HG03342 (cell line): Measurements from ENCODE around the gene CD3G.
"Not testable (repeated sequence)": the region's sequence is repeated elsewhere in the genome, so short reads cannot be mapped to it uniquely, and the experiment has no call there.

ENCODE experiments used
- ATAC-seq: cut with Tn5 transposase; IDR thresholded peaks from one replicate; pipeline ENCODE4 v1.9.1; 2021; ENCODE audit warnings: mild to moderate bottlenecking, moderate library complexity; ENCODE audit not compliant: unreplicated experiment

Gene CD3G

GRCh38 chr11:118343981-118344515 is at the start of gene CD3G:
CD3G (plus strand) TSS chr11:118344344; CDS start chr11:118344424, 80 bp downstream.
- ATAC-seq: no peak

DNA sequence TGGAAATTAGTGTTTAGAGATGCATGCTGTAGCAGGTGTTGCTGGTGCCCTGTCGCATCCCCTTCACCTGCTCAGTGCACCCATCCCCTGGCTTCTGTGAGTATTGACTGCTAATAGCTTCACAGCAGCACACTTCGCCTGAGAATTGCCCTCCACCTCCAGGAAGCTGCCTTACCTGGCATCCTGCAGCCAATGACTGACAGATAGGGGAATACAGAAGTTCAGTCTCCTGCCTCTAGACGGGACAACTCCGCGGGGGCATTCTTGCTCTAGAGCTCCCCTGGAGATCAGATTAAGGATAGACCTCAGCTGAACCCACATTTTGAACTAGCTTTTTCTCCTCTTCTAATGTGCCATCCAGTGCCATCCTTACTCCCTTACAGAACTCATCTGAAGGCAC is 48.9 kb upstream of the CD3G start:
- no peak for ATAC-seq

DNA sequence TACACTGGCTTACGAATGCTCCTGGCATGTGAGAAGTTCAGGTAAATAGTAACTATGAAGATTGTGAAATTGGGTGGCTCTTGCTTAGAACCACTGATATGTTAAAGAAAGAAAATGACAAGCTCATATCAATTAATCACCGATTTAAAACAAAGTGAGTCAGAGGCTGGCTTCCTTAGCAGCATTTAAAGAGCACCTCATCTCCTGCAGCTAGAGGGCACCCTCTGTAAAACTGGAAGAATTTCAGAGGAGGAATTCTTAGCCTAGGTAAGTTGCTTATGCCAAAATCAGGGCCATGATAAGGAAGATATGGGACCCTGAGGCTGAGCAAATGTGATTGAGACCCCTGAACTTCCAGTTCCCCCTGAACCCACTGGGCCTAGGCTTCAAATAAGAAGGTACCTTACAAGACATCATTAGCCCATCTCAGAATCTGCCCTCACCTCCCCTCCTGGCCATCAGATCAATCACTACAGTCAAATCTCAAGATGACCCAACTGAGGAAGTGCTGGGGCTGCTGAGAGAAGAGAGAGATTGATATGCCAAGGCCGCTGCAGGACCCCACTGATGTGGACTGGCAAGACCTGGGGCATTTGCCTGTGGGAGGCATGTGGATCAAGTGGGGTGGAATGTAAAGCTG is 48.2 kb upstream of the CD3G start:
- no peak for ATAC-seq

DNA sequence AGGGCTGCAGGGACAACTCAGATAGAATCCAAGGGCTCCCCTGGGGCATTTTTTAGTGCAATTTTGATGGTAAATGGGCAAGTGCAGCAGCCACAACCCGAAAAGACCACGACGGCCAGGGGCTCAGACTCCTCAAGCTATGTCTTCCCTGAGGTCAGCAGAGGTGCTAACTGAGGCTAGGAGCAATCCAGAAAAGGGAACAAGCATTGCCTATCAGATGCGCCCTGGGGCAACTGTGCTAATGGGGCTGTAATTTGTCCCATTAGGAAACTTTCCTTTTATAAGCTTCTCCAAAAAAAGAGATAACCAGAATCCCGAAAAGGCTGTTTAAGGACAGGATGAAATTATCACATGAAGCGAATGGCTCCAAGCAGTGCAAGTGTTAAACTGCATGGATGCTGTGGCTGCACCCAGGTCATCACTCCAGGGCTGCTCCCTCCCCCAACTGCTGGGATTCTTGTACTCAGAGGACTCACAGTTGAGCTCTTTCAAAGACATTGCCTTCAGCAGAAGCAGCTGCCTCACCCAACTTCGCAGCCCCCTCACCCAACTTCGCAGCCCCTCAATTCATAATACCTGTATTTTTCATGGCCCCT is 42.4 kb upstream of the CD3G start:
- ATAC-seq: no peak

DNA sequence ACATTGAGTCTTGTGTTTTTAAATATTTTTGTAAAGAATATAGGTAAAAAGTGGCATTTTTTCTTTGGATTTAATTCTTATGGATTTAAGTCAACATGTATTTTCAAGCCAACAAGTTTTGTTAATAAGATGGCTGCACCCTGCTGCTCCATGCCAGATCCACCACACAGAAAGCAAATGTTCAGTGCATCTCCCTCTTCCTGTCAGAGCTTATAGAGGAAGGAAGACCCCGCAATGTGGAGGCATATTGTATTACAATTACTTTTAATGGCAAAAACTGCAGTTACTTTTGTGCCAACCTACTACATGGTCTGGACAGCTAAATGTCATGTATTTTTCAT is 39.9 kb upstream of the CD3G start:
- ATAC-seq: no peak

- no peak for ATAC-seq
Observed at GRCh38 chr11:118304568-118305248, 39.4 kb upstream of the CD3G start, which contains the start of gene CD3E. CD3E (plus strand) TSS chr11:118304730; CDS start chr11:118304953, 223 bp downstream.

DNA sequence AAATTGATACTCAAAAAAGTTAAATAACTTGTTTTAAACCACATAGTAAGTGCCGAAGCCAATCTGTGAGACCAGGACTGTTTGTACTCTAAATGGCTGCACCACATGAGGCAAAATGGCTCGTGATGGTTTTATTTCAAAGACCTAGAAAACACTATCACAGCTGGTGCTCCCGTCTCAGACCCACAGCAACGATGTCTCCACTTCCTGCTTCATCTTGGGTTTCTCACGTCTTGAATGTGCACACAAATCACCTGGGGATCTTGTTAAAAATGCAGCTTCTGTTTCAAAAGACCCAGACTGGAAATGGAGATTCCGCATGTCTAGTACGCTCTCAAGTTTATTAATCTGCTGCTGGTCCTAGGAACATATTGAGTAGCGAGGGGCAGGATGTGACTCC is 38.4 kb upstream of the CD3G start:
- ATAC-seq: no peak

- no peak for ATAC-seq
Observed at GRCh38 chr11:118306556-118306955, 37.6 kb upstream of the CD3G start.

DNA sequence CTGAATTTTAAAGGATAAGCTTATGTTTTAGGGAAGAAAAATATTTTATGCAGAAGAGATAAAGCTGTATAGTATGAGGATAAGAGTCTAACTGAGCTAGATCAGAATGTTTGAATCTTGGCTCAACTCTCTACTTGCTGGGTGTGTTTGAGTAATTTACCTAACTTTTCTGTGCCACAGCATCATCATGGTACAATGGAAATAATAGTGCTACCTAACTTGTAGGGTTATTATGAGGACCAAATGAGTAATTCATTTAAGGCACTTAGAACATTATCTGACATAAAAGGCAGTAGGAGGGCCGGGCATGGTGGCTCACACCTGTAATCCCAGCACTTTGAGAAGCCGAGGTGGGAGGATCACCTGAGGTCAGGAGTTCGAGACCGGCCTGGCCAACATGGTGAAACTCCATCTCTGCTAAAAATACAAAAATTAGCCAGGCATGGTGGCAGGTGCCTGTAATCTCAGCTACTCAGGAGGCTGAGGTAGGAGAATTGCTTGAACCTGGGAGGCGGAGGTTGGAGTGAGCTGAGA is 35.1 kb upstream of the CD3G start:
- ATAC-seq: not testable (repeated sequence)

GRCh38 chr11:118310271-118310670 is 33.9 kb upstream of the CD3G start:
- ATAC-seq: no peak

- no peak for ATAC-seq
Observed at GRCh38 chr11:118310781-118311485, 33.2 kb upstream of the CD3G start.

DNA sequence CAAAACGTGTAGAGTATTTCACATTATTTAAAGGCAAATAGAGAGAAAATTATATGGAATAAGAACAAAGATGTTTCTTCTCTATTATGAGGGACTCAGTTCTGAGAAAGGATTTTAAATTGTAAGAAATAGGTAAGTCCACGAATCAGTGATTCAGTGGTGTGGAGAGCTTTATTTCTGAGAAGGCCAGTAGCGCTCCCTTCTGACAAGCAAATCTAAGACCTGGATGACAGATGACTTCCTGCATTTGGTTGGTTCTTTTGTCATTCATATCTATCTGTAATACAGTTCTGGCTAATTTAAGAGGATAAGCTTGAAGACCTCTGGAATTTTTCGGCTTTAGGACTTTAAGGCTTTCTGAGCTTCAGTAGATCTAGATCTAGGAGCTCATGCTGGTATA is 32.6 kb upstream of the CD3G start:
- ATAC-seq: no peak

DNA sequence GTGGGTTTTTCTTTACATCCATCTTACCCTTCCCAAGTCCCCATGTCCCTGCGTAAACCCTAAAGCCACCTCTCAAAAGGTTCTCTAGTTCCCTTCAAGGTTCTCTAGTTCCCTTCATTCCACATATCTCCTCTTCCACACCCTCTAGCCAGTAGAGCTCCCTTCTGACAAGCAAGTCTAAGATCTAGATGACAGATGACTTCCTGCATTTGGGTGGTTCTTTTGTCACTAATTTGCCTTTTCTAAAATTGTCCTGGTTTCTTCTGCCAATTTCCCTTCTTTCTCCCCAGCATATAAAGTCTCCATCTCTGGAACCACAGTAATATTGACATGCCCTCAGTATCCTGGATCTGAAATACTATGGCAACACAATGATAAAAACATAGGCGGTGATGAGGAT is 31.8 kb upstream of the CD3G start:
- ATAC-seq: no peak

- ATAC-seq: no peak
Observed at GRCh38 chr11:118313242-118313641, 30.9 kb upstream of the CD3G start.

- ATAC-seq: no peak
Observed at GRCh38 chr11:118314988-118315411, 29.1 kb upstream of the CD3G start.

DNA sequence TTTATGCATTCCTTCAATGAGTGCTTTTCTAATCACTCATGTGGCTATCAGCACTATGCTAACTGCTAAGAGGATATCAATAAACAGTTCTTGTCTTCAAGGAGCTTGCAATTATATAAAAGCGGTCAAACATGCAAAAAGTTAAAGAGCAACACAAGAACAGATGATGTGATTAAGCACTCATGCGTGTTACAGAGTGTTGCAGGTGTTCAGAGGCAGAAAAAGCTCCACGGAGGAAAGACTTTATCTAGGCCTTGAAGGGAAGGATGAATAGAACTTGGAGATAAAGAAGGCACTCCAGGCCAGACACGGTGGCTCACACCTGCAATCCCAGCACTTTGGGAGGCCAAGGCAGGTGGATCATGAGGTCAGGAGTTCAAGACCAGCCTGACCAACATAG is 26.0 kb upstream of the CD3G start:
- ATAC-seq: no peak

DNA sequence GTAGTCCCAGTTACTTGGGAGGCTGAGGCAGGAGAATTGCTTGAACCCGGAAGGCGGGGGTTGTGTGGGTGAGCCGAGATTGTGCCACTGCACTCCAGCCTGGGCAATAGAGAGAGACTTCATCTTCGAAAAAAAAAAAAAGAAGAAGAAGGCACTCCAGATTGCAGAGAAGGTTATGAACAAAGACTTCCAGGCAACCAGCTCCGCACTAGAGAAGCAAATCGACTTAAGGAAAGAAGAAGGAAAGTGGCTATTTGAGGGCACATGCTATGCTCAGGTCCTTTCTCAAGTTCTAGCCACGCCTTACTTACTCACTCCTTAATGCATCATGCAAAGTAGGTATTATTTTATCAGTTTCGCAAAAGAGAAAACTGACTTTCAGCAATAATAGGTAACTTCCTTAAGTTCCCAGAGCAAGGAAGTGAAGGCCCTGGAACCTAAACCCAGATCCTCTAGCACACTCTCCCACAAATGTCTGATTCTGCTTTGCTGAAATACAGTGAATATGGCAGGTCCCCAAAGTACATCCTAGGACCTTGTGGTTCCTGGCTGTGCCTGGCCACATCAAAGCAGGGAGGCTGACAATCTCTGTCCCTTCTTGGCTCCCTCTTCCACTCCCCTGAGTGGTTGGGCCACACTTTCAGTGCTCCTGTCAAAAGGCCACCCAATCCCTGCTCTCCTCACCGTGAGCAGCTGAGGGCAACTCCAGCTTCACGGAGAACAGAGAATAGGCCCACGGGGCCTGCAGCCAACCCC is 25.4 kb upstream of the CD3G start:
- no peak for ATAC-seq

DNA sequence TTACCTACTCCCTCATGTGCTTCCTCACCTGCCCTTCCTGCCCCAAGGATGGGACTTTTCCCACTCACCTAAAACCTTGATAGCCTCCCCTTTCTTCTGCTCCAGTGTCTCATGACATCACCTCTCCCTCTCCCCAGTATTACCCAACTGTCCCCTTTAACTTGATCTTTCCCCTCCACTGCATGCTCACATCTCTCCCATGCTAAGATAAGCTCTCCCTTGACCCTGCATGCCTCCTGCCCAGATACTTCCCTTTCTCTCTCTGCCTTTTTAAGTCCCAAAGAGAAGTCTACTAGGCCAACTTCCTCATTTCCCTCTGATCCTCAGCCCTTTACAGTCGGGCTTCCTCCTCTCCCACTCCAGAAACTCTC is 24.8 kb upstream of the CD3G start:
- no peak for ATAC-seq

- no peak for ATAC-seq
Observed at GRCh38 chr11:118320515-118320914, 23.6 kb upstream of the CD3G start.

GRCh38 chr11:118321386-118322082 is 22.6 kb upstream of the CD3G start:
- no peak for ATAC-seq
